ENCODE measurements around the gene ANGEL1.

Gene ANGEL1

DNA sequence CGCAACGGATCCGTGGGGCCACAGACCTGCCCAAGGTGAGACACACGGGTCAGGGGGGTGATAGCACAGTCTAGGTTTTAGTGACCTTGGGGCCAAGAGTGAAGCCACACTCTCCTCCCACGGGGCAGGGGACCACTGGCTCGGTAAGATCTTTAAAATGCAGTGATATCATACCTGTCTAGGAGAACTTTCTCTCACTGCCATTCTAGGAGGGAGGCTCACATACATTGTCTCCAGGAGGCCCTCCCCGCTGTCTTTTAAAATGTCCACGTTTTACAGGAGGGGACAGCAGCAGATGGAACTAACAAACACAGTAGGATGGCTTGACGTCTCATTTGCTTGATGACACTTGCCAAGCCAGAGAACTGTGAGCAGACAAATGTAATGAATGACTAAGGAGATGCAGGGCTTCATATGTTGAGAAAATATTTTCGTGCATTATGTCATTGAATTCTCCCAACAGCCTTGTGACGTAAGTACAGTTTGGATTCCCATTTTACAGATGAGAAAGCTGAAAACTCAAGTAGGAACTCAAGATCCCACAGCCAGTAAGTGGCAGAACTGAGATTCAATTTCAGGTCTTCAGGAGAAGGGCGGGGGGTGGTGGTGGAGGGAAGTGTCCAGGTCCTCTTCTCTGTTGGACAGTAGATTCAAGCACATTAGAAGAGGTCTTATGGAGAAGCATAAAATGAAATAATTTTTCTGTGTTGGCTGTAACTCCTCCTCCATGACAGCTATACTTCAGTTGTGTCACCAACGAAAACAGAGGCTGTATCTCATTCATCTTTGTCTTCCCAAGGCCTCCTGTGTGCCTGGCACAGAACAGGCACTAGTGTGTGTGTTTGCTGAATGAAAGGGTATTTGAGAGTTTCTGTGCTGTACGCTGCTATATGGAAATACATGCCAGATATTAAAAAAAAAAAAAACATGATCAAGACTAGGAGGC lies 49.3 kb downstream of the ANGEL1 start:
- peak; percentile 17 for DNase-seq

DNA sequence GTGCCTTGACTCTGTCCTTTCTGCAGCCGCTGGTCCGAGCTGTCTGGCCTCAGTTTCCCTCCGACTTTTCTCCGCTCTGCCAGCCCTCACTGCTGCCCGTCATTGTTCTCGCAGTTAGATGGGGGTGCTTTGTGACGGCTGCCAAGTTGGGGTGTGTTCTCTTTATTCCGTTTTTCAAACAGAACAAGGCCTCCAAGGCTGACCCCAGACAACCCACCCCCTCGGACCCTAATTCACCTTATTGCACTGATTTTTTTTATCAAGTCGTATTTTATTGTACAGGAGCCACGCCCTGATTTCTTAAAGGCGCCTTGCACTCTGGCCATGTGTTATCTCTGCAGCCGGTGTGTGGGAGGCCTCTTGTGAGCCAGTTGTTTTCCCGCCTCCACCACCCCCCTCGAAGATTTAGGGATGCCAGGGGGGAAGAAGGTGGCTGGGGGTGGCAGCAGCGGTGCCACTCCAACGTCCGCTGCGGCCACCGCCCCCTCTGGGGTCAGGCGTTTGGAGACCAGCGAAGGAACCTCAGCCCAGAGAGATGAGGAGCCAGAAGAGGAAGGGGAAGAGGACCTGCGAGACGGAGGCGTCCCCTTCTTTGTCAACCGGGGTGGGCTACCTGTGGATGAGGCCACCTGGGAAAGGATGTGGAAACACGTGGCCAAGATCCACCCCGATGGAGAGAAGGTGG lies 50.1 kb downstream of the ANGEL1 start:
- no peak for DNase-seq

DNA sequence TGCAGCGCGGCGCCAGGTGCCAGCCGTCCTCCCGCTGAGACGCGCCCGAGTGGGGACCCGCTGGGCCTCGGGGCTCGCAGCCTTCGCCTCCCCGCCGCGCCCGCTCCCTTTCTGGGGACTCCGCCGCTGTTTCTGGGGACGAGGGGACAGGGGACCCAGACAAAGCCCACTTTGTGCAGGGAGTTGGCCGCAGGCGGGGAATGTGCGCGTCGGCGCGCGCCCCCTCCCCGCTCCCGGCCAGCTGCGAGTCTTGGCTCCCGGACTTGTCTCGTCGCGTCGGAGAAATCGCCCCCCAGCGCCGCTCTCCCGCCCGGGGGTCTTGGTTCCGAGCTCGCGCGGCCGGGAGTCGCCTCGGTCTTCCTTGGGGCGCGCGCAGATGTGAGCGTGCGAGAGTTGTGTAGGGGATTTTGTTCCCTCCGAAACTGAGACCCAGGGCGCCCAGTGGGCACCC lies 50.7 kb downstream of the ANGEL1 start:
- no peak for DNase-seq

DNA sequence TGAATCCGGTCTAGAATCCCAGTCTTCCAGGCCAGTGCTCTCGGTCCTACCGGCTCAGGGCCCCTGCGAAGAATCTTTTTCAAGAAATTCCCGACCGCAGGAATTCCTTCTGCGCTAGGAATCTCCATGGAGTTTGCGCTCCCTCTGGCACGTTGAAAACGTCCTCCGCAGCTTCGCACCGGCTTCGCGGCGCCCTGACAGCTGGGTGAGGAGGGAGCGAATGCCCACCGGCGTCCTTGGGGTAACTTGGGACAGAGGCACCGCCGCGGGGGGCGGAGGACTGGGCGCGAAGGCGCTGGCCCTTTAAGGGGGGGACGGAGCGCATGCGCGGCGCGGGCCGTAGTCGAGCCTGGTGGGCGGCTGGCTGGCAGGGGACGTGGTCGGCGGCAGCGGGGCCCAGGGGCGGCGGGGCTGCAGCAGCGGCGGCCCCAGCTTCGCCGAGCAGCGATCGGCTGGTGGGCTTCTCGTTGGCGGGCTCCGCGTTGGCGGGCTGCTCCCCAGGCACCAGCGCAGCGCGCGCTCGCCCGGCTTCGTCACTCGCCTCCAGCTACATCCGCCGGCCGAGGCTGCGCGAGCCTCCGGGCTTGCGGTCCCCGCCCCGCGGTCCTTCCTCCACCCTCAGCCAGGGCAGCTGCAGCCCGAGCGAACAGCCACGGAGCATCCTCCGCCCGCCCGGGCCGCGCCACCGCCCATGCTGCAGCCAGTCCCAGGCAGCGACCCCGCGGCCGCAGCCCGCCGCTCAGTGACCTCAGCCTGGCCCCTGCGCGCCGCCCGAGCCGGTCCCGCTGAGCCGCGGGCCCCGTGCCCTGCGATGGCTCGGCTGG lies 51.3 kb downstream of the ANGEL1 start, which contains the start of gene VASH1:
Gene VASH1 (plus strand): TSS at position 333 of the 824 bp plus-strand sequence. CDS start 1,354 bp downstream, outside the sequence.
- peak; percentile 73 for DNase-seq

DNA sequence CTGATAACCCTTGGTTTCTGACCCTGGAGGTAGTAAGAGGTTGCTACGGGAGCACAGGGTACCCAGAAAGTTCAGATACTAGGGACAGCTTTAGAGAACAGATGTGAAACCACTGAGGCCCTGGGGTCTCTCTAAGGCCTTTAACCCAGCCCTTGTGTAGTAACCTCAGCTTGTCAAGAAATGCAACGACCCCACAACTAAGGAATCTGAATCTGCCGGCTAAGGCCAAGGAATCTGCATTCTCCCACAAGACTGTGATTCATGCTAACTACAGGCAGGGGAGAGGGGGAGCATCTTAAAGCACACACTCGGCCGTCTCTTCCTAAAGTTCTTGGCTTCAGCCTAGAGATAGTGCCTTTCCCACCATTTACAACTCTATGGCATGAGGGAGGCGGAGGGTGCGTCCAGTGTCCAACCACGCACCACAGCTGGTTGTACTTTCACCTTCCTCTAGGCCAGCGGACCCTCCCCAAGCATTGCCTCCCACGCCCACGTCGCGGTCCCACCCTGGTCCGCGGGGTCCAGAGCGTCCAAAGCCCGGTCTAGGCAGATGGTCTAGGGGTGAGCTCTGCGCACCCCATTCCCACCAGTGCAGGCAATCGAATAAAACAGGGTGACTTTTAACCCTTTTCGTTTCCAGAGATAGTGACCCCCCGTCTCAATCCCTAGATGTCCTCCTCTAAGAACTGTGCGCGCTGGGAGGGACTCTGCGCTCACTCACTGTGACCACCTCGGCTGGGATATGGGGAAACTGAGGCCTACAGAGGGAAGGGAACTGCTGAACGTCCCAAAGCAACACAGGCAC lies 52.1 kb downstream of the ANGEL1 start:
- DNase-seq = no peak

DNA sequence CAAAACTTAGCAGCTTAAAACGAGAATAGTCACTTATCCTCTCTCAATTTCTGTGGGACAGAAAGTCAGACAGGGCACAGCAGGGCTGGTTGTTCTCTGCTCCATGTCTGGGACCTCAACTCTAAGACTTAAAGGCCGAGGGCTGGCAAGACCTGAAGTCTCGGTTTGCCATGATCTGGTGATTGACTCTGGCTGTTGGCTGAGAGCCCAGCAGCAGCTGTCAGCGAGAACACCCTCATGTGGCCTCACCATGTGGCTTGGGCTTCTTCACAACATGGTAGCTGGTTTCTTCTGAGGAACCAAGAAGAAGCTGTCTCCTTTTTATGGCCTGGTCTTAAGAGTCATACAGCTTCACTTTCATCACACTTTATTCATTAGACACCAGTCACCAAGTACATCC lies 53.1 kb downstream of the ANGEL1 start:
- DNase-seq = no peak

DNA sequence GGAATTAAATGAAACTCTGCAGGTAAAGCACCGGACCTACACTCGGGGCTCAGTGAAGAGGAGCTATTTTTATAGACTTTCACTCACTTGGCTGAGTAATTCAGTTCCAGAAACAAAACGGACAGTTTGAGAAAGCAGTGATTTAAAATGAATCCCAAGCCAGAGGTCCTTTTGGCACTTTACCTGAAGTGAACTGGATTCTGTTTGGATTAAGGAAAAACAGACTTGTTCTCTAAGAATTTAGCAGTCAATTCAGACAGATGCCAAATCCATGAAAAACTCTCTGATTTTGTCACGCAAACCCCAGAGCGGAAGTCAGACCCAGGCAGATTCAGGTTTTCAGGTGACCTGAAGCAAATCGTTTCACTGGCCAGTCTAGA lies 56.3 kb downstream of the ANGEL1 start:
- no peak for DNase-seq

DNA sequence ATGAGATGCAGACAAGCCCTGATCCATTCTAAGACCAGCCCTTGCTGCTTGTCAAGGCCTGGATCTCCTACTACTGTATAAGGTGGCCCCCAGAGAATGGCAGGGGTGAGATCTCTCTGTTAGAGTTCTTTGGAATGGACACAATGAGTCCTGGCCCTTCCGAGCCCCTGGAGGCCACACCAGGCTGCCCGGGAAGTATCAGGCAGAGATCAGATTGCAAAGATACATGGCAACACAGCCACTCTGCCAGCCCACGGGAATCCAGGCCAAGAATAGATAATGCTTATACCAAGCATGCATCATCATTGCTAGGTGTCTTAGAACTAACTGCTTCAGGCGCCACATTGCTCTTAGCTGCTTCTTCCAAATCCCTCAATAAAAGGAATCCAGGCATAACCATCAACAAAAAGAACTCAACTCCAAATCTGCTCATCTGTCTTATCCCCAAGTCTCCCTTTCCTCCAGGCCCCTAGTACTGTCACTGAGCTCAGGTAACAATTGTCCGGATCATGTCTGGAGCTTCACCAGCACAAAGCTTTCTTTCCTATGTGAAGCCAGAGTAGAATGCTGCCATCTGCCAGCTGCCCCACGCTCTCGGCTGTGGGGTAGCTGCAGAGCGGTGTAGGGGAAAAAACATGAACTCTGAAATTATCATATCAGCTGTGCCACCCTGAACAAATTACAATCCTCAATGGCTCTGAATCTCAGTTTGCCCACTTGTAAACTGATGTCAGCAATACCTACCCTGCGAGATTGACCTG lies 56.9 kb downstream of the ANGEL1 start:
- DNase-seq = no peak

DNA sequence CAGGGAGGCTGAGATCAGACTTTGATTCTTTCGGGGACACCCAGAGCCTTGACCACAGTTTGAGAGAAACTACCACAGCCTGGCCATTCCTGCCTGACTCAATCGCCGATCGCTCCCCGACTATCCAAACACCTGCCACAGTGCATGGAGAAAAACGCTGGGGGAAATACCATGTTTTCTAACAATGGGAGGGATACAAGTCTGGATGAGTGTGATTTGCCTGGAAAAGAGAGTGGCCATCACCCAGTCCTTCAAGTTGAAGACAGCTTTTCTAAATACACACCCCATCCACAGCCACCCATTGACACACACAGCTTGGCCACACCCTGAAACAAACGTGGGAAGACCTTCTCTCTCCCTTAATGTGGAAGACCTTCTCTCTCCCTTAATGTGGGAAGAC lies 58.1 kb downstream of the ANGEL1 start:
- no peak for DNase-seq

DNA sequence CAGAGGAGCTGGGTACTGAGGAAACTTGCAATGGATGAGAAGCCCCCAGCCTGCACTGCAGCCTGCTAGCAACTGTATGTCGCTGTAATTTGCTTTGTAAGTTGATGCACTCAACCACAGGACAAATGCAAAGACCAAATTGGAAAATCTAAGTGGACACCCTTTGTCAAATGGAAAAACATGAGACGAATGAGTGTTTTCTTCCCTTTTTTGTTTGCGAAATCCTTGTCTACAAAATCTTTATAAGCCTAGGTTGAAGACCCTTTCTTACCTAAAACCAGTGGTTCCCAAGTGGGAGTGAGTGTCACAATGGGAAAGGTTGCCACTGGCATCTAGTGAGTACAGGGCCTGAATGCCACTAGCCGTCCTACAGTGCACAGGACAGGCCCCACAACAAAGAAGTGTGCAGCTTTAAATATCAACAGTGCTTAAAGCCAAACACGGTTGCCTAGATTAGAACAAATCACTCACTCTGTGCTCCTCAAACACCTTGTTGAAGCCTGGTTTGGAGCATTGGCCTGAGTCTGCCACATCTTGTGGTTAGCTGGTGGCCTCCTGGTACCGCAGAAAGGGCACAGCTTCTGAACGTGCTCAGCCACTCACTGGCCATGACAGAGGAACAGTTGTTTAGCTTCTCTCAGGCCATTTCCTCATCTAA lies 59.0 kb downstream of the ANGEL1 start:
- no peak for DNase-seq

DNA sequence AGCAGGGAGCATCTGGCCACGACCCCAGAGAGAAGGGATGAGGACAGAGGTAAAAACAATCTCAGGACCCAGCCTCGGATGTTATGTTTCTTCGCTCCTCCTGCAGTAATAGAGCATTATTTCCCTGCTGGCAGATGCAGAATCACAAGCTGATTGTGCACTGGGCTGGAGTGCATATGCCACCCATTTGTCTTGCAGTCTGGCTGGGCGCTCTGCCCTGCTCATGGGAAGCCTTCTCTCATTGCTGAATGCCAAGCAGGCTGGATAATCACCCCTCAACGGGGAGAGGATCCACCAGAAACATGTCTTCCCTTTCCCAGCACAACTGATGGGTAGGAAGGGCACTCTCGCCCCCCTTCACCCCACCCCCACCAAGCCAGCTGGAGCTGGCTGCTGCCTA lies 59.9 kb downstream of the ANGEL1 start:
- no peak for DNase-seq

DNA sequence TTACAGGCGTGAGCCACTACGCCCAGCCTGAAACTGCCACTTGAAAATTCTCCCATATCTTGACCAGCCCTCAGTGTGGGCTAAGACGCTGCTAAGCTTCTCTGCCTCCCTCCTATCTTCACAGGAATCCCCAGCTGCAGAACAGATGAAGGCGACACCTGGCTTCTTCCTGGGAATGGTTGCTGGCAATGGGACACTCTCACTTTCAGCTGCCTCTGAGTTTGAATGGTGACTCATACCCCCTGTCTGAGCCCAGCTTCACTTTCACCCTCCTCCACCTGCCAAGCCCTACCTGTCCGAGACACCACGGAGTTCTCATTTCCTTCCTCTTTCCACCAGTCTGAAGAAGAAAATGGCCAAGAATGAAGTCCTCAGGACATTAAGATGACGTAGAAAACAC lies 69.7 kb downstream of the ANGEL1 start:
- no peak for DNase-seq

DNA sequence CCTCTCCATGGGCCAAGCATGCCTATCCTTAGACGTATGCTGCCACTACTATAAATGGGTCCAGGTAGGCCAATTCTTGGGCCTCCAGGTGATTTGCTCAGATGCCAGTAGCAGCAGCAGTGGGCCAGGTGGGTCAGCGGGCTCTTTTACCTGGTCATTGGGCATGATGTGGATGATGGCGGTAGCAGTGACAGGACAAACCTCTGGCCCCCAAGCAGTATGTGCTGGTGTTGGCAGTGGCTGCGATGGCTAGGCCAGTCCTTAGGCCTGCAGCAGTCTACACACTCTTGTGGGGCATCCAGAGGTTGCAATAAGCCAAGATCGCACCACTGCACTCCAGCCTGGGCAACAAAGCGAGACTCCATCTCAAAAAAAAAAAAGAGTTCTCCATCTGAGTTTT lies 70.5 kb downstream of the ANGEL1 start:
- no peak for DNase-seq

DNA sequence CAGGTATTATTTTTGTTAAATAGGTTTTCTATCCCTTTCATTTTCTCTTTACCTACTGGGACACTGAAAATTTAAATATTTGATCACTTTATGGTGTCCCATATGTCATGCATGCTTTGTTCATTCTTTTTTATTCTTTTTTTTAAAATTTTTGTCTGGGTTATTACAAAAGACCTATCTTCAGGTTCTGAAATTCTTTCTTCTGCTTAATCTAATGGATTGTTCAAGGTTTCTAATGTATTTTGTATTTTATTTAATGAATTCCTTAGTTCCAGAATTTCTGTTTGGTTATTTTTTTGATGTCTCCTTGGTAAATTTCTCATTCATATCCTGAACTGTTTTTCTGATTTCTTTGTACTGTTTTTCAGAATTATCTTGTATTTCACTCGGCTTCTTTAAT lies 71.6 kb downstream of the ANGEL1 start:
- DNase-seq = no peak

Measured in fibroblast of upper back skin (primary cell).